ENCODE data around the gene WNT16.

Gene WNT16

DNA sequence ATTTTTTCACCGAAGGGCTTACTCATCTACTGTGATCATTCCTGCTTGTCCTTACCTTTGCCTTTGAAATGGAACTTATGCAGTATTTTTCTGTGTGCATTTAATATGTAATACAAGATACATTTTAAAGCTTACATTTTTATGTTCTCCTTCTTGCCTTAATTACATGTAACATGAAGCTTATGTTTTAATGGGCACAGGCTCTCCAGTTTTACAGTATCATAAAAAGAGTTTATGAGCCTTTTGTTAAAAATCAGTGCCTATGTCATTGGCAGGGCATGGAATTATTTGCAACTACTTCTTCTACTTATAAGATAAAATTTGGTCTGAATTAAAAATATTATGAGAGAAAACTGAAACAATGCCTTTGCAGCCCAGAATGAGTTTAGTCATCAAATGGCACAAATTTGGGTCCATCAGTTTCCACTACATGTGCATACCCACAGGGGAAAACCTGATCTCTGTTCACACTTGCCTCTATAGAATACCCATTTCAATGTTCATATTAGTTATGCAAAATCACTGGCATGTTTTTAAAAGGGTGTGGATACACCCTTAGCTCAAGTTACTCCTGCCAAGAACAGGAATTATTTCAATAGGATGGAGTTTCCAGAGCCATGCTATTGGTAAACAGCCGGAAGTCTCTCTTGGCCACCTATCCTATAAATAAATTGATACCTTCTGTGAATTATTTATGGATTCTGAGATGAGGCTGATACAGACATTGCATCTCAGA lies 27.9 kb upstream of the WNT16 start:
- no peak overlapping the region for H3K4me3 ChIP-seq (ENCODE audit: low read depth, low read length)
- TF ChIP-seq, protein P1, sequence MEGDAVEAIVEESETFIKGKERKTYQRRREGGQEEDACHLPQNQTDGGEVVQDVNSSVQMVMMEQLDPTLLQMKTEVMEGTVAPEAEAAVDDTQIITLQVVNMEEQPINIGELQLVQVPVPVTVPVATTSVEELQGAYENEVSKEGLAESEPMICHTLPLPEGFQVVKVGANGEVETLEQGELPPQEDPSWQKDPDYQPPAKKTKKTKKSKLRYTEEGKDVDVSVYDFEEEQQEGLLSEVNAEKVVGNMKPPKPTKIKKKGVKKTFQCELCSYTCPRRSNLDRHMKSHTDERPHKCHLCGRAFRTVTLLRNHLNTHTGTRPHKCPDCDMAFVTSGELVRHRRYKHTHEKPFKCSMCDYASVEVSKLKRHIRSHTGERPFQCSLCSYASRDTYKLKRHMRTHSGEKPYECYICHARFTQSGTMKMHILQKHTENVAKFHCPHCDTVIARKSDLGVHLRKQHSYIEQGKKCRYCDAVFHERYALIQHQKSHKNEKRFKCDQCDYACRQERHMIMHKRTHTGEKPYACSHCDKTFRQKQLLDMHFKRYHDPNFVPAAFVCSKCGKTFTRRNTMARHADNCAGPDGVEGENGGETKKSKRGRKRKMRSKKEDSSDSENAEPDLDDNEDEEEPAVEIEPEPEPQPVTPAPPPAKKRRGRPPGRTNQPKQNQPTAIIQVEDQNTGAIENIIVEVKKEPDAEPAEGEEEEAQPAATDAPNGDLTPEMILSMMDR (IDR thresholded peaks at IDR 0.05; ENCODE audit: borderline replicate concordance, insufficient read depth, low read depth, low read length) = no peak

DNA sequence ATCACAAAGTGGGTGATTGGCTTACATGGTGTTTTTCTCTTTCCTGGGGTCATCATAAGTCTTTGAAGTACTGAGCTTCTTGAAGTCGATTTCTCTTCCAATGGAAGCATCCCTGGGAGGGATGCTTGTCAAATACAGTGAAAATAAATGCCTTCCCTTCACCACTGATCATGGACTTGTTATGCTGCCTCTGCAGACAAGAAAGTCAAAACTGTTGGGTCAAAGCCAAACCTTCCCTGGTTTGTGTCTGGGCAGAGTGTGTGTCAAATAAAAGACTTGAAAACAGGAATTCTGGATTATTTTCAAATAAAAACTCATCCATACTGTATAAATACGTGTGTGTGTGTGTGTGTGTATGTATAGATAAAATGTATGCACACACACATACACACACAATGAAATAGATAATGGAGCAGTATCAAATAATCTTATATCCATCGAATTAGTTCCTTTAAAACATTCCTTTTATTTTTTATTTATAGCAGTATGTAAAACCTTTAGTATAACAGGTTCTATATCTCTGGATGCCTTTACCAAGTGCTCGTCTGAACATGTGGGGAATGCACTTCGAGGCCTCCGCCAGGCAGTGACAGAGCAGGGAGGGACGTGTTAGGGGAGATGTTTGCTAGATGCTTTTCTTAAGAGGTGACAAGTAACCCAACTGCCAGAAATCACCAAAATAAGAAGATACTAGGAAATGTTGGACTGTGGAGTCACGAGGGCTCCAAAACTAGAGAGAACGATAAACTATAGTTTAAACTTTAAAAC lies 27.2 kb upstream of the WNT16 start:
- H3K4me3 ChIP-seq (ENCODE audit: low read depth, low read length) = no peak overlapping the region

DNA sequence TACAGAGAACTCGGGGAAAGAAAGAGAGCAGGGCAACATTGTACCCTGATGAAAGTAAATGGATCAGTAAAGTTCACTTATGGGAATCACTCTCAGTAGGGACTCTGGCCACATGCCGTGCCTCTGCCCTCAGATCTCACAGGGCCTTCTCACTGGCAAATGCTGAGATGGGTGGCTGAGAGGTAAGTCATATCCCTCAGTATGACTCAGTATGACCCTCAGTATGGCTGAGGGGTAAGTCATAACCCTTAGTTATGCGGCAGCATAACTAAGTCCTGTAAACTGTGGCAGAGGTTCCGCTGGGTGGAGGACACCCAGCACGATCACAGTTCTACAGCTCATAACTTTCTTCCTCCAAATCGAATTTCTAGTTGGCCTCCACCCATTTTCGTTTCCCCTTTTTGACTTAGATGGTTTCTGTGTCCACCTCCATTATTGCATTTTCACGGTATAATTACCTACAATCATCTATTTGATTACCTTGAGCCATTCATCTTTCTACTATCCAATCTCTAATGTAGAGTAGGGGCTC lies 26.5 kb upstream of the WNT16 start:
- no peak overlapping the region for H3K4me3 ChIP-seq (ENCODE audit: low read depth, low read length)
- TF ChIP-seq, protein P1 (IDR thresholded peaks at IDR 0.05; ENCODE audit: borderline replicate concordance, insufficient read depth, low read depth, low read length) = no peak

More for the DNA sequence above, 27.2 kb upstream of the WNT16 start:
- TF ChIP-seq, protein P1 (IDR thresholded peaks at IDR 0.05; ENCODE audit: borderline replicate concordance, insufficient read depth, low read depth, low read length) = no peak

DNA sequence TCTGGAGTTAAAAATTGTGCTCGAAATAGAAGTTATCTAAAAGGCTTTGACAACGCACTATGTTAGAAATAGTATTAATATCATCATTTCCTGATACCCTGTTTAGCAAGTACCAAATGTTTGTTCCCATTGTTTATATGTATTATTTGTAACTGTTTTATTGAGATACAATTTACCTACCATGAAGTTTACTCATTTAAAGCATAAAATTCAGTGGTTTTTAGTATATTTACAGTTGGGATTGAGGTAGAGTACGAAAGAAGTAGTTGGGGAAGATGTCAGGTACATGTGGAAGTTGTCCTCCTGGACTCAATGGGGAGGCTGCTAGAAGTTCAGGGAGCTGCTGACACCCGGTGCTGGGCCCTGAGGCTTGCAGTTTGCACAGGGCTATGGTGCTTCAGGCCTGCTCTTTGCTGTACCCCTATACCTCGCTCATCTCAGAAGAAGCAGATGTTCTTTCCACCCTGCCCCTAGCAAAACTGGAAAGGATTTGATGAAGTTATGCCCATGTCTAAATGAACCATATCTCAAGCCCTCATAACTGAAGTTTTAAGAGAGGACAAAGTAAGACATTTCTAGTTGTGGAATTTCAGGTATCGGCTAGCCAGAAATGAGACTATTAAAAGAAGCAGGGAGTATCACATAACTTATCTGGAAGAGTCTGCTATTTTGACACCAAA lies 25.2 kb upstream of the WNT16 start:
- H3K4me3 ChIP-seq (ENCODE audit: low read depth, low read length) = no peak overlapping the region
- TF ChIP-seq, protein P1 (IDR thresholded peaks at IDR 0.05; ENCODE audit: borderline replicate concordance, insufficient read depth, low read depth, low read length) = no peak

DNA sequence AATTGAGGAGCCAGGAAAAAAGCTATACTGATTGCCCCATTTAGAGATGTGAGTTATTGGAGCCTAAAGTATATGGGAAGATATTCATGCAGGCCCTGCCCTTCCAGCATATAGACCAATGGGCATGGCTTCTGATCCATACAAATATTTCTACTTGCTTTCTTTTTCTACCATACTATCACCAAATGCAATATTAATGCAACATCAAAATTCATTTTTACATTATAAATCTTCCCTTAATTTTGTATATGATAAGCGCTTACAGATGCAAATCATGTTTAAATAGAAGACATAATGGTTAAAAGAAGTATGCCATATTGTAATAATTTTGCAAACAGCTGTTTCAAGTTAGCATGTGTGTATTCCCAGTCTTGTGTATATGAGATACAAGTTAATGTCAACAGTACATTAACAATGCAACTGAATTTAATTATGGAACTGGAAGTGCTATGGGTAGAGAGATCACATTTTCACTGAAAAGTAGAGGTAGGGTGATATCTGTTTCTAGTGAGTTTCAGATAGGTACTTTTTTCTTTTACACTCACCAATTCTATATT lies 24.6 kb upstream of the WNT16 start:
- TF ChIP-seq, protein P1 (IDR thresholded peaks at IDR 0.05; ENCODE audit: borderline replicate concordance, insufficient read depth, low read depth, low read length) = no peak
- H3K4me3 ChIP-seq (ENCODE audit: low read depth, low read length) = no peak overlapping the region

DNA sequence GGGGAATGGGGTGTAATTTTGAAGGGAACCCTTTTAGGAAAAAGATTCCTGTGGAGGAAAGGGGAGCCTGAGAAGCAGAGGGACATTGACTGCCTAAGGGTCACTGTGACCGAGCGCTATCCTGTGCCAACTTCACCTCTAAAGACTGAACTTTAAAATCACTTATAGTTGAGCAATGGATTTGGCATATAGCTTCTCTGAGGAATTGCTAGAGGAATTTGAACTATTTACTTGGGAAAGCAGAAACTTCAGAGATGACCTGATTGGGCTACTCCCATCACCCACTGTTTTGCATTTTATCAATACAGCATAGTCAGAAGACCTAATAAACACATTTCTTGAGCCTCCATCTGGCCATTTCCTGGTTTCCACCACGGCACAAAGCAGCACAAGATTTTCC lies 23.7 kb upstream of the WNT16 start:
- TF ChIP-seq, protein P1 (IDR thresholded peaks at IDR 0.05; ENCODE audit: borderline replicate concordance, insufficient read depth, low read depth, low read length) = no peak
- H3K4me3 ChIP-seq (ENCODE audit: low read depth, low read length) = no peak overlapping the region

All from GM12875 (cell line).